ENCODE measurements around the gene VTI1B.

VTI1B gene

DNA sequence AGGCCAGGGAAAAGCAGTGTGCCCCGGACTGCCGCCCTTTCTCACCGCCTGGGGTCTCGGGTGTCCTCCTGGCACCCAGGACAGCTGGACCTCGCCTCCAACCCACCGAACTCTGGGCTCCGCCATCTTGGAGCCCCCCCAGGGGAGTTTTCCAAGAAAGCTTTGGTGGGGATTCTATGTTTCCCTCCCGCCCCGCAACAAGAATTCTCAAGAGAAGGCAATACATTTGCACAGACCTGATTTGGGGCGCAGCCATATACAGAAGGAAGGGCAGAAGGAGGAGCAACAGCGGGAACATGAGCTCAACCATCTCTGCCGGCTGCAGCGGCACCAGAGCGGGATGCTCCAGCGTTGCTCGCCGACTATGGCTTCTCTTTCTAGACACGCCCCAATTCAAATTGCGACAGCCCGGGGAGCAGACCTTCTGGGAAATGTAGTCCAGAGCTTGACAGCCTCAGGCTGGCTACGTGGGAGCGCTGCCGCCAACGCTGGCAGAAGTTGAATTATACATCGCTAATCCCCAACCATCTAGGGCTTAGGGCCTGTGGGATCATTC, 21.0 kb upstream of the VTI1B start, which contains the start of gene RDH11:
RDH11 (minus strand) TSS at position 371 of the 556 bp plus-strand sequence; CDS start at position 310, 61 bp downstream.
- TF ChIP-seq, protein P1, sequence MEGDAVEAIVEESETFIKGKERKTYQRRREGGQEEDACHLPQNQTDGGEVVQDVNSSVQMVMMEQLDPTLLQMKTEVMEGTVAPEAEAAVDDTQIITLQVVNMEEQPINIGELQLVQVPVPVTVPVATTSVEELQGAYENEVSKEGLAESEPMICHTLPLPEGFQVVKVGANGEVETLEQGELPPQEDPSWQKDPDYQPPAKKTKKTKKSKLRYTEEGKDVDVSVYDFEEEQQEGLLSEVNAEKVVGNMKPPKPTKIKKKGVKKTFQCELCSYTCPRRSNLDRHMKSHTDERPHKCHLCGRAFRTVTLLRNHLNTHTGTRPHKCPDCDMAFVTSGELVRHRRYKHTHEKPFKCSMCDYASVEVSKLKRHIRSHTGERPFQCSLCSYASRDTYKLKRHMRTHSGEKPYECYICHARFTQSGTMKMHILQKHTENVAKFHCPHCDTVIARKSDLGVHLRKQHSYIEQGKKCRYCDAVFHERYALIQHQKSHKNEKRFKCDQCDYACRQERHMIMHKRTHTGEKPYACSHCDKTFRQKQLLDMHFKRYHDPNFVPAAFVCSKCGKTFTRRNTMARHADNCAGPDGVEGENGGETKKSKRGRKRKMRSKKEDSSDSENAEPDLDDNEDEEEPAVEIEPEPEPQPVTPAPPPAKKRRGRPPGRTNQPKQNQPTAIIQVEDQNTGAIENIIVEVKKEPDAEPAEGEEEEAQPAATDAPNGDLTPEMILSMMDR (conservative IDR thresholded peaks at IDR 0.05; ENCODE audit: low read depth, low read length) = no peak
- peak; percentile 90 for DNase-seq (ENCODE audit: low read depth)
- peak within 1 kb of the TSS; percentile 74 for H3K4me3 ChIP-seq (ENCODE audit: low read length)

DNA sequence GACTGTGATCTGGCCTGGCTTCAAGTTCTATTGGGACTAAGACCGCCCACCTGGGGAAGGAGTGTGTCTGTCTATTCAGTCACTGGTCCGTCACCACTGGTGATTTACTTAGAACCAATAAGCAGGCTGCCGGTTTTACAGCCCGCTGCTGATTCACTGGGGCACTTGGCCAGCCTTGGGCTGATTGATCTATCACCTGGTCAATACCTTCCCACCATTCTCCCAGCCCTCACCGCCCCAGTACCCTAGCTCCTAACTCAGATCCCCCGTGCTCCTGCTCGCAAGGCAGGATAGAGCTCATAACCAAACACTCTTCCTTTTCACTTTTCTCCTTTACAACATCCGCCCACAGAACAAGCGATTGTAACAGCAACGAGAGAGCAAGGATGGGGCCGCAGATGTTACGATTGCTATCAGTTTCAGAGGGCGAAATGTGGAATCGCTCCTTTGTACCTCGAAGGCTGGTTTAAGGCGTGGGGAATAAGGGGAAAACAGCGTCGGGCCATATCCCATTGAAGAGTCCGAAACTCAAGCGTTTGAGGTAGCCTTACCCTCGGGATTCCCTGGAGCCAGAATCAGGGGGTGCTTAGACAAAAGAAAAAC, 20.5 kb upstream of the VTI1B start:
- peak overlapping the region; percentile 74 for H3K4me3 ChIP-seq (ENCODE audit: low read length)
- DNase-seq (ENCODE audit: low read depth) = peak; percentile 95
- TF ChIP-seq, protein P1 (conservative IDR thresholded peaks at IDR 0.05; ENCODE audit: low read depth, low read length) = no peak

DNA sequence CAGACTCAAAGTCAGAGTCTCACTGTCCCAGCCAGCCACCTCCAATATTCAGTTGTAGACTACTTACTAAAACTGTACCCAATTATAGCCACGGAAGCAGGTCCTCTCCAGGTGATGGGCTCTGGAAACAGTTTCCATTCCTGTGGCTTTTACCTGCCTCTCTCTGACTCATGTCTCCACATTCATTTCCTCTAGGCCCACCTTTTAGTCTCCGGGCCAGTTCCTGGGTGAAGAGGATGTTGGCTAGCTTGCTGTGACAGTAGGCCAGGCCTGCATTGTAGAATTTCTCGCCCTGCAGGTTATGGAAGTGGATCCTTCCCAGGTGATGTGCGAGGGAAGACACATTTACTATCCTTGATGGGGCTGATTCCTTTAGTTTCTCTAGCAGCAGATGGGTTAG, 15.6 kb upstream of the VTI1B start:
- no peak for DNase-seq (ENCODE audit: low read depth)
- TF ChIP-seq, protein P1 (conservative IDR thresholded peaks at IDR 0.05; ENCODE audit: low read depth, low read length) = no peak
- no peak overlapping the region for H3K4me3 ChIP-seq (ENCODE audit: low read length)

DNA sequence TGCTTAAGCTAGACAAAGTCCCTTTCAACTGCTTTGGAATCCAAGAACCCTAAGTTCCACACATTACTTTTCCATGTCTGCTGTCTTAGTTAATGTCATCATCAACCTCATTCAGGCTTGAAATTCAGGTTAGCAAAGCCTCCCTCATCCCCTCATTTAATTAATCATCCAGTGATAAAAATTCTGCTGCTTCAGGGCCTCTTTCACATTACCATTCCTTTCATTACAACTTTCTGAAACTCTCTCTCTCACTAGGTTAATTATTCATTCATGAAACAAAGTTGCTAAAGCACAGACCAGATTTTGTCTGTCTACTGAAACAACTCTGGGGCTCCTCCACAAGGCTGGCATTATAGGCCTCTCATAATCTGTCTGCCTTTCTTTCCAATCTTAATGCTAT, 9.4 kb upstream of the VTI1B start:
- TF ChIP-seq, protein P1 (conservative IDR thresholded peaks at IDR 0.05; ENCODE audit: low read depth, low read length) = no peak
- no peak overlapping the region for H3K4me3 ChIP-seq (ENCODE audit: low read length)
- no peak for DNase-seq (ENCODE audit: low read depth)

DNA sequence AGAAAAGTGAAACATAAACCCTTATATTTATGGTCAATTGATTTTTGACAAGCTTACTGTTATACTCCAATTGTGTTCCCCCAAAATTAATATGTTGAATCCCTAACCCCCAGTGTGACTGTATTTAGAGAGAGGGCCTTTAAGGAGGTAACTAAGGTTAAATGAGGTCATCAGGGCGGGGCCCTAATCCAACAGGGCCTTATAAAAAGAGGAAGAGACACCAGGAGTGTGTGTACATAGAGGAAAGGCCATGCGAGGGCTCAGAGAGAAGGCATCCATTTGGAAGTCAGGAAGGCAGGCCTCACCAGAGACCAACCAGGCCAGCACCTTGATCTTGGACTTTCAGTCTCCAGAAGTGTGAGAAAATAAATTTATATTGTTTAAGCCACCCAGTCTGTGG, 6.5 kb upstream of the VTI1B start:
- no peak overlapping the region for H3K4me3 ChIP-seq (ENCODE audit: low read length)
- DNase-seq (ENCODE audit: low read depth) = no peak
- TF ChIP-seq, protein P1 (conservative IDR thresholded peaks at IDR 0.05; ENCODE audit: low read depth, low read length) = no peak

DNA sequence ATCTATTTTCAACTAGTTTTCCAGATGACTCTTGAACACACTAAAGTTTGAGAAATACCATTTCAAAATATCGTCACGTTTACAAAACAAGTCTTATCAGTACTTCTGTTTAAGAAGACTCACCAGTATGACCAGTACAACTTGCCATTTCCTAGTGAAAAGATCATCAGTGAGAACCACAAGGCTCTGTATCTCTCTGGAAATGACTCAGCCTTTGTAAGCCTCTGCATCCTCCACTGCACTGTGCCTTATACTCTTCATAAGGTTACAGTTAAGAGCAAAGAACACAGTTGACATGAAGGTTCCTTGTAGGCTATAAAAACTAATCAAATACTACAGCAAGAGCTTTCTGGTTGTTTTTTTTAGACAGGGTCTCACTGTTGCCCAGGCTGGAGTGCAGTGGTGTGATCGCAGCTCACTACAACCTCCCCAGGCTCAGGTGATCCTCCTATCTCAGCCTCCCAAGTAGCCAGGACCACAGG, 5.7 kb upstream of the VTI1B start:
- no peak for DNase-seq (ENCODE audit: low read depth)
- TF ChIP-seq, protein P1 (conservative IDR thresholded peaks at IDR 0.05; ENCODE audit: low read depth, low read length) = no peak

DNA sequence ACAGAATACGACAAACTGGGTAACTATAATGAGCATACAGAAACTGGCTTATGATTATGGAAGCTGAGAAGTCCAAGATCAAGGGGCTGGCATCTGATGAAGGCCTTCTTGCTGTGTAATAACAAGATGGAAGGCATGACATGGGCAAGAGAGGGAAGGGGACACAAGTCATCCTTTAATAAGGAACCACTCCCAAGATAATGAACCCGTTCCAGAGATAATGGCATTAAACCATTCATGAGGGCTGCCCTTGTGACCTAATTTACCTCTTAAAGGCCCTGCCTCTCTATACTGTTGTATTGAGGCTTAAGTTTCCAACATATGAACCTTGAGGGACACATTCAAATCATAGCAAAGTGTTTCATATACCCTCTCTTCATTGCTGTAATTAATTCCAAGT, 4.6 kb upstream of the VTI1B start:
- no peak overlapping the region for H3K4me3 ChIP-seq (ENCODE audit: low read length)
- no peak for DNase-seq (ENCODE audit: low read depth)
- TF ChIP-seq, protein P1 (conservative IDR thresholded peaks at IDR 0.05; ENCODE audit: low read depth, low read length) = no peak

More for the DNA sequence above, 5.7 kb upstream of the VTI1B start:
- H3K4me3 ChIP-seq (ENCODE audit: low read length) = no peak overlapping the region

All from retinal pigment epithelial cell (primary cell).